ENCODE results near the gene CLEC14A. TPM values are rescaled to one million over a fixed set of nuclear protein-coding genes. Genes with fewer than 3 reads are reported as not detected.

The CLEC14A gene
- total RNA-seq, 2 donors from 2014 or later = not detected

- Mint-ChIP-seq H3K4me3 (peak within 1 kb of the TSS; percentile 29 to 76), H3K4me1 (ENCODE audit: low read depth) (peaks cover 31% of the 10 kb centered on the region), H3K27ac (no peak within 1 kb of the TSS), H3K9me3 (peaks cover 0 to 2% of the 10 kb centered on the region in 2 donors), H3K27me3 (ENCODE audit: low read depth) (peaks cover 60% of the 10 kb centered on the region), H3K36me3 (ENCODE audit: insufficient read depth in 2 of 2) (peaks cover 0 to 3% of the 10 kb centered on the region in 2 donors)
- ATAC-seq (replicated peaks in 1 of 2) (peak in 1 of 2 donors; percentile 16), DNase-seq (no peak)
These were observed 47.9 kb downstream of the CLEC14A start, which contains the start of gene SSTR1 for GRCh38 chr14:38207736-38208617. SSTR1 (plus strand) TSS chr14:38207904; CDS start chr14:38209390, 1,486 bp downstream.

GRCh38 chr14:38207377-38207735 is 48.5 kb downstream of the CLEC14A start:
- ATAC-seq (replicated peaks in 1 of 2) (no peak), DNase-seq (no peak)
- Mint-ChIP-seq H3K4me3 (no peak overlapping the region), H3K27me3 (ENCODE audit: low read depth) (peaks cover 60% of the 10 kb centered on the region), H3K4me1 (ENCODE audit: low read depth) (peaks cover 31% of the 10 kb centered on the region), H3K36me3 (ENCODE audit: insufficient read depth in 2 of 2) (peaks cover 0 to 3% of the 10 kb centered on the region in 2 donors), H3K9me3 (peaks cover 0 to 2% of the 10 kb centered on the region in 2 donors), H3K27ac (no peak overlapping the region)

- peaks cover 0 to 2% of the 10 kb centered on the region in 2 donors for H3K9me3 Mint-ChIP-seq
- H3K4me1 Mint-ChIP-seq (ENCODE audit: low read depth) = peaks cover 31% of the 10 kb centered on the region
- DNase-seq (no peak), ATAC-seq (replicated peaks in 1 of 2) (no peak)
- peaks cover 0 to 3% of the 10 kb centered on the region in 2 donors for H3K36me3 Mint-ChIP-seq (ENCODE audit: insufficient read depth in 2 of 2)
- no peak overlapping the region for H3K27ac Mint-ChIP-seq
- no peak overlapping the region for H3K4me3 Mint-ChIP-seq
- H3K27me3 Mint-ChIP-seq (ENCODE audit: low read depth) = peaks cover 56% of the 10 kb centered on the region
These were observed 49.1 kb downstream of the CLEC14A start for GRCh38 chr14:38206689-38207376.

GRCh38 chr14:38205949-38206665 is 49.8 kb downstream of the CLEC14A start:
- no peak for DNase-seq
- H3K4me3 Mint-ChIP-seq = no peak overlapping the region
- no peak for ATAC-seq (replicated peaks in 1 of 2)
- peaks cover 49% of the 10 kb centered on the region for H3K27me3 Mint-ChIP-seq (ENCODE audit: low read depth)
- peaks cover 0 to 3% of the 10 kb centered on the region in 2 donors for H3K36me3 Mint-ChIP-seq (ENCODE audit: insufficient read depth in 2 of 2)
- H3K9me3 Mint-ChIP-seq = peaks cover 0 to 2% of the 10 kb centered on the region in 2 donors
- peaks cover 31% of the 10 kb centered on the region for H3K4me1 Mint-ChIP-seq (ENCODE audit: low read depth)
- no peak overlapping the region for H3K27ac Mint-ChIP-seq

GRCh38 chr14:38205119-38205813 is 50.6 kb downstream of the CLEC14A start:
- ATAC-seq (replicated peaks in 1 of 2) (no peak), DNase-seq (no peak)
- Mint-ChIP-seq H3K9me3 (peaks cover 0 to 2% of the 10 kb centered on the region in 2 donors), H3K36me3 (ENCODE audit: insufficient read depth in 2 of 2) (no peaks in the 10 kb centered on the region), H3K4me1 (ENCODE audit: low read depth) (peaks cover 24% of the 10 kb centered on the region), H3K4me3 (no peak overlapping the region), H3K27me3 (ENCODE audit: low read depth) (peaks cover 40% of the 10 kb centered on the region), H3K27ac (no peak overlapping the region)

GRCh38 chr14:38204719-38205115 is 51.2 kb downstream of the CLEC14A start:
- Mint-ChIP-seq H3K9me3 (peaks cover 0 to 2% of the 10 kb centered on the region in 2 donors), H3K36me3 (ENCODE audit: insufficient read depth in 2 of 2) (no peaks in the 10 kb centered on the region), H3K4me1 (ENCODE audit: low read depth) (peaks cover 19% of the 10 kb centered on the region), H3K27ac (no peak overlapping the region), H3K27me3 (ENCODE audit: low read depth) (peaks cover 35% of the 10 kb centered on the region), H3K4me3 (no peak overlapping the region)
- ATAC-seq (replicated peaks in 1 of 2) = no peak
- DNase-seq = no peak

Other genes starting within 250 kb of the CLEC14A start
- gene SSTR1, start 48.2 kb downstream of the CLEC14A start, total RNA-seq = not detected